GM18502 (cell line): ENCODE data around the gene PA2G4.
"Not testable (repeated sequence)": the region's sequence is repeated elsewhere in the genome, so short reads cannot be mapped to it uniquely, and the experiment has no call there.

Experiments
- ATAC-seq: cut with Tn5 transposase; IDR thresholded peaks from one replicate; pipeline ENCODE4 v1.9.1; 2021; ENCODE audit warnings: mild to moderate bottlenecking; ENCODE audit not compliant: unreplicated experiment, poor library complexity

Gene PA2G4

DNA sequence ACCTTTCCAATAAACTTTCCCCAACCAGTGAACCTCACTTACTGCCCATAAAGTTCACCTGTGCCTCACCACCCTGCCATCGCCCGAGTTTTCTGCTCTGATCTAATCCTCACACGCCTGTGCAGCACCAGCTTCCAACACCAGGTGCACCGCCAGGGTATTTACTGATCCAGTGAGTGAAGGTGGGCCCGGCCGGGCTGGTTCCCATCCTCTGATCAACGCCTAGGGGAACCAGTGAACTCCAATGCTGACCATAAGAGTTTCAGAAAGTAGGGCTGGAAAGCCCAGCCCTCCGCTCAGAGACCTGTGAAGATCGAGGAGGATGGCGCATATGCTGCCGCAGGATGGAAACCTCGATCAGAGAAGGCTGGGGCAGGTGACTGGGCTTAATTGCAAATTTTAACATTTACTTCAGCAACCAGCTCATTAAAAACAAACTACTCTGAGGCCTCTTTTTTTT, 47.3 kb downstream of the PA2G4 start:
- peak; percentile 61 for ATAC-seq

DNA sequence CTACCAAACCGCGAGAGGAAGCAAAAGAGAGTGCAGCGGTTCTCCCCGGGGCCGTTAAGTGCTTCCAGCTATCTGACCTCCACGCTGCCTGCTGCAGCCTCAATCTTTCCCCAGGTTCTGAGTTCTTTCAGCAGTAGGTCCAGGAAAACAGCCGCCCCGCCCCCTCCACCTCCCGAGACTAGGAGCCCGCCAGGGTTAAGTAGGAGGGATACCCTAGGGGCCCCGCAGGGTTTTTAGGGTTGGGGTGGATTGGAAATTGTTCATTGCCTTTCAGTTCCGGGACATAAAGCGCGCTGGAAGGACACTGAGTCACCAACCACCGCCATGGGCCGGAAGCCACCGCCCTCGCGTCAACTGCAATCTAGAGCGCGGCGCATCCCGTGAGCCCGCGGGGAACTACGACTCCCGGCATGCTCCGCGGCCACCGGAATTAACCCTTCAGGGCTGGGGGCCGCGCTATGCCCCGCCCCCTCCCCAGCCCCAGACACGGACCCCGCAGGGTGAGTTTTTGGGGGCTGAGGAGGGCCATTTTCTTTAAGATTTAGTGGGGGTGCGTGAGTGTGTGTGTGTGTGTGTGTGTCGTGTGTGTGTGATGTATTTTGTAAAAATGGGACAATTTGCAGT, 47.9 kb downstream of the PA2G4 start, which contains the start of gene MYL6B:
Gene MYL6B, plus strand, starts transcription at position 456 of the 624 bp plus-strand sequence. CDS start 1,332 bp downstream, outside the sequence.
- peak; percentile 83 for ATAC-seq

DNA sequence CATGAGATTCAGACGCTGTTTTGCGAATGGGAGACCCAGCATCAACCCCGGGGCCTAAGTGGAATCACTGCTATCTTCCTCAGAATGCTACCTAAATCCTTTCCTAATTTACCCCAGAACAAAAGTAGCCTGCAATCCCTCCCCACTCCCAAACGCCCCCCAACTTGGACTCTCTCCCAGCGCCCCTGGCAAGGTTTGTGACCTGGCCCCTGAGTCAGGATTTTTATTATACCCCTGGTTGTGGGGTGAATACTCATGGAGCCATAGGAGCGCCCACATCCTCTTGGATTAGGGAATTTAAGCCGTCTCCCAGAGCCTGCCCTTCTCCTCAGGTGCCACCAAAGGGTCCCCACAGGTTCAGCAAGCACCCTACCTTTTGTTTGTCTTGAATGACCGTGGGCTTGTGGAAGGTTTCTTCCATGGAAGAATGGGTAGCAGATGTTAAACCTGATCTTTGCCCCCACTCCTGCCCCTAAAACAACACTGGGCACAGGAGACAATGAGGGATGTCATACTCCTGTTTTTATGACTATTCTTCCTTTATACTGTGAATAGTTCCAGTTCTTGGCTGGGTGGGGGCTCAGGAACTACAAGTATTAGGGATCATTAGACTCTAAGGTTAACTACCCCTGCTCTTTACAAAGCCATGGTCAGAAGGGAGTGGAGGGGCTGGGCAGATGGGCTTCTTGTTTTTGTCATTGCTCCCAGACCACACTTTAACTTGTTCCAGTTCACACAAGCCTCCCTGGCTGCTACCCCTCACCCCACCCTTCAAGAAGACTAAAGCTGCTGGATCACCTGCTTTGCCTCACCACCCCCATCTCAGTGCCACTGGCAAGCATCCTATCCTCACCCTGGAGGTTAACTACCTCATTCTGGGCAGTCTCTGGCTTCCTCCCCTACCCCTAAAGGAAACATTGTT, 48.7 kb downstream of the PA2G4 start:
- no peak for ATAC-seq

DNA sequence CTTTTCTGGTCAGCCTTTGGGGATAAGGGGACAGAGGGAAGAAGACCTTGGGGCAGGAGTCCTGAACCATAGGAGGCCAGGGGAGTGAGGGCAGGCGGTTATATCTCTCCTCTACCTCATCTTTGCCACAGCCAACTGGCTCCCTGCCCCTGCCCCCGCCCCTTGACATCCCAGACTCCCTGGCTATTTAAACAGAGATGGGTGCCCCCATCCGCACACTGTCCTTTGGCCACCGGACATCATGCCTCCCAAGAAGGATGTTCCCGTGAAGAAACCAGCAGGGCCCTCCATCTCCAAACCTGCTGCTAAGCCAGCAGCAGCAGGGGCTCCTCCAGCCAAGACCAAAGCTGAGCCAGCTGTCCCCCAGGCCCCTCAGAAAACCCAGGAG, 49.3 kb downstream of the PA2G4 start:
- no peak for ATAC-seq

DNA sequence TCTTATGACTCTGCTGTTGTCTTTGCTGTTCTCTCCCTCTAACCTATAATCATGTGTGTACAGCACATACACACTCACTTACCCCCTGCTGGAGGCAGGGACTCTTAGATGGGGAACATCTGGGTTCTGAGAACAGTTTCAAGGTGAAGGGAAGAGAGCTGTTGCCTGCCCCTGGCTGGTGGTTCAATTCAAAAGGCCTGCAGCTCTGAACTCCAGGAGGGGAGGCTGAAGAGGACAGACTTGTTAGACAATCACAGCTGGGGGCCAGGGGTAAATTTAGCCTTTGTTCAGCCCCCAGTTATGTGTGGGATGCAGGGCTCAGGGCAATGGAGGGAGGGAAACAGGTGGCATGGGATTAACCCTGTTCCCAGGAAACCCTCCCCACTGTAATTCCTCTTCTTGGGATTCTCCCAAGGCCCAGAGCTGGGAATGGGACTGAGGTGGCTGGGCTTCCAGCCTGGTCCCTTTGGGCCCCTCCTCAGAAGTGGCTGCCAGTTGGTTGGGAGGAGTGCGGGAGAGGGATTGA, 50.0 kb downstream of the PA2G4 start:
- no peak for ATAC-seq

DNA sequence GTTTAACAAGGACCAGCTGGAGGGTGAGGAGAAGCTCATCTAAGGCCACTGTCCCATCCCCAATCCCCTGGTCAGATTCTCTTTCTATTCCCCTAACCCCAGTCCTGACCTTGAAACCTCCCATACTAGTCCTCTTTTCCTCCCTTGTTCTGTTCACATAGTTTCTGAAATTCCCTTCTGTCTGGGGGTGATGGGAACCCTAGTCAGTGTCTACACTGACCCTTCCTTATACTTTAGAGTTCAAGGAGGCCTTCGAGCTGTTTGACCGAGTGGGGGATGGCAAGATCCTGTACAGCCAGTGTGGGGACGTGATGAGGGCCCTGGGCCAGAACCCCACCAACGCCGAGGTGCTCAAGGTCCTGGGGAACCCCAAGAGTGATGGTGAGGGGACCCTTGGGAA, 50.5 kb downstream of the PA2G4 start:
- no peak for ATAC-seq

DNA sequence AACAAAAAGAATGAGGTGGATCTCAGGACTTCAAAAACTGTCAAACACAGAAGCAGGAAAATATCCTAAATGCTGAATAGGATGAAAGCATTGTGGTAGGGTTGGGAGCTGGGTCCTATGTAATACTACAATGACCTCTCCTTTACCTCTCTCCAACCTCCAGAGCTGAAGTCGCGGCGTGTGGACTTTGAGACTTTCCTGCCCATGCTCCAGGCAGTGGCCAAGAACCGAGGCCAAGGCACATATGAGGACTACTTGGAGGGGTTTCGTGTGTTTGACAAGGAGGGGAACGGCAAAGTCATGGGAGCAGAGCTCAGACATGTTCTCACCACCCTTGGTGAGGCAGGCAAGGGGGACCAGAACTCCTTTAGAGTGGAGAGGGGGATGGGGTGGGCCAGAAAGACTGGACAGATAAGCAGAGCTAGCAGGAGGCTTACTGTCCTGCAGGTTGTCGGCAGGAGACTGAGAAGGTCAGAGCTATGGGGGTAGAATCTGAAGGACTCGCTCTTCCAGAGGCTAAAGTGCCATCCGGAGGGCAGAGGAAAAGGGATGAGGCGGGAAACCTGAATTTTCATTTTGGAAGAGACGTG, 51.0 kb downstream of the PA2G4 start:
- ATAC-seq = no peak

DNA sequence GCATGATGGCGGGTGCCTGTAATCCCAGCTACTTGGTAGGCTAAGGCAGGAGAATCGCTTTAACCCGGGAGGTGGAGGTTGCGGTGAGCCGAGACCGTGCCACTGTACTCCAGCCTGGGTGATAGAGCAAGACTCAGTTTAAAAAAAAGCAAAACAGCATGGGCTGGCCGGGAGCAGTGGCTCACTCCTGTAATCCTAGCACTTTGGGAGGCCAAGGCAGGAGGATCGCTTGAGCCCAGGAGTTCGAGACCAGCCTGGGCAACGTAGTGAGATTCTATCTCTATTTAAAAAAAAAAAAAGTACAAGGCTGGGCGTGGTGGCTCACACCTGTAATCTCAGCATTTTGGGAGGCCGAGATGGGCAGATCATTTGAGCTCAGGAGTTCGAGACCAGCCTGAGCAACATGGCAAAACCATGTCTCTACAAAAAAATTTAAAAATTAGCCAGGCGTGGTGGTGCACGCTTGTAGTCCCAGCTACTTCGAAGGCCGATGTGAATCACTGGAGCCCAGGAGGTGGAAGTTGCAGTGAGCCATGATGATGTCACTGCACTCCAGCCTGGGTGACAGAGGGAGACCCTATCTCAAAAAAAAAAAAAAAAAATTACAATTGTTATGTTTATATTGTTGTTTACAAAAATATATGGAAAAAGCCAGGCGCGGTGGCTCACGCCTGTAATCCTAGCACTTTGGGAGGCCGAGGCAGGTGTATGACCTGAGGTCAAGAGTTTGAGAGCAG, 52.3 kb downstream of the PA2G4 start:
- ATAC-seq = not testable (repeated sequence)

DNA sequence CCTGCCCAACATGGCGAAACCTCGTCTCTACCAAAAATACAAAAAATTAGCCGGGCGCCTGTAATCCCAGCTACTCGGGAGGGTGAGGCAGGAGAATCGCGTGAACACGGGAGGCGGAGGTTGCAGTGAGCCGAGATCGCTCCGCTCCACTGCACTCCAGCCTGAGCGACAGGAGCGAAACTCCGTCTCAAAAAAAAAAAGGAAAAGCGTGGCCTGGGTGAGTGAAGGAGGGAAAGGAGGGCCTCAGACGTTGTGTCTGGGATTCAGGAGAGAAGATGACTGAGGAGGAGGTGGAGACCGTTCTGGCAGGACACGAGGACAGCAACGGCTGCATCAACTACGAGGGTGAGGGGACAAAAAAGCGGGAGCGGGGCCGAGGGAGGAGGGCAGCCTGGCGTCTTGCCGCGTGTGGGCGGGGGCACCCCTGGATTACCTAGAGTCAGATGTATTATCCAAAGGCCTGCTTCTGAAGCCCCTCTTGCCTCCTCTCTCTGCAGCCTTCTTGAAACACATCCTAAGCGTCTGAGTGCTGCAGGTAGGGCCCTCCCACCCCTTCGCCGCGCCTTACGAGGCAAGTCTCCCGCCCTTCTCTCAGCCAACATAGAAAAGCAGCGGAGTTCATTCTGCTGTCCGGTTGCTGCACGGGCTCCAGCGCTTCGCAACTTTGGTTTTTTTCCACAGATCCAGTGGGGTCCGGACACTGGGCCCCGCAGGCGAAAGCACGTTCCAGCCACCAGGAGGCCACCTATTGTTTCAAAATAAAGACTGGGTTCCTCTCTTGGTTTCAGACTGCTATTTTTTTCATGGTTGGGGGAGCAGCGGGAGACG, 53.1 kb downstream of the PA2G4 start:
- peak; percentile 38 for ATAC-seq

DNA sequence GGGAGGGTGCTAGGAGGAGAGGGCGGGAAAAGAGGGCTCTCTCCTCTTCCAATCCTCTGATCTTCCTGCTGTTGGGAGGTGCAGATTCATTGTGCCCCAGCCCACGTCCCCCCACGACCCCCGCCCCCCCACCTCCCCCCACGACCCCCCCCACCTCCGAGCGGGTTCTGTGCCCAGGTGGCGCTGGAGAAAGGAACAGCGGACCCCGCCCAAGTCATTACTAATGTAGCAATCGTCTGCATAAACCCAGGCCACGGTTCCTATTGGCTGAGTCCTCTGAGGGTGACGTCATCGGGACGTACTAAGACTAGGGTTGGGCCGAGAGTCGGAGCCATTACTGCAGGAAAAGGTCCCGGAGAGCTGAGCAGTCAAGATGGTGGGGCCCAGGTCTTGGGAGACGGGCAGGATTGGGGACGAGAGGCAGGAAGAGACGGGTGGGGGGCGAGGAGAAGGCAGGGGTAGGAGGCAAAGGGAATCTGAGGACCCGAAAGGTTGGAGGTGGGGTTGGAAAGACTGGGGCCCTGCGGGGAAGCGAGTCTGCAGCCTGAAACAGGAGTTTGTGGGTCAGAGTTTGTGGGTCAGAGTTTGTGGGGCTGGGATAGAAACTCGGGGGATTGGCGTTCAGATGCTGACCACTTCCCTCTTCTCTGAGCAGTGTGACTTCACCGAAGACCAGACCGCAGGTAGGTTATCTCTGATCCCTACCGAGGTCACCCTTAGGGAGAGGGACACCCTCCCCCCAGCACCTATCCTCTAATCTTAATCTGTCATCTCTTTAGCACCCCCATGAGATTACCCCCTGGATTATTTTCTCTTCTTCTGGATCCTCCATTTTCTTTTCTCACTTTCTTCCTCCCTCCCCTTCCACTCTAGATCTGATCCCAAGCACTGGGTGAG, 53.9 kb downstream of the PA2G4 start, which contains the start of gene MYL6:
Gene MYL6, plus strand, starts transcription at position 331 of the 897 bp plus-strand sequence. Its CDS starts 43 bp downstream, at position 374.
- peak; percentile 80 for ATAC-seq

DNA sequence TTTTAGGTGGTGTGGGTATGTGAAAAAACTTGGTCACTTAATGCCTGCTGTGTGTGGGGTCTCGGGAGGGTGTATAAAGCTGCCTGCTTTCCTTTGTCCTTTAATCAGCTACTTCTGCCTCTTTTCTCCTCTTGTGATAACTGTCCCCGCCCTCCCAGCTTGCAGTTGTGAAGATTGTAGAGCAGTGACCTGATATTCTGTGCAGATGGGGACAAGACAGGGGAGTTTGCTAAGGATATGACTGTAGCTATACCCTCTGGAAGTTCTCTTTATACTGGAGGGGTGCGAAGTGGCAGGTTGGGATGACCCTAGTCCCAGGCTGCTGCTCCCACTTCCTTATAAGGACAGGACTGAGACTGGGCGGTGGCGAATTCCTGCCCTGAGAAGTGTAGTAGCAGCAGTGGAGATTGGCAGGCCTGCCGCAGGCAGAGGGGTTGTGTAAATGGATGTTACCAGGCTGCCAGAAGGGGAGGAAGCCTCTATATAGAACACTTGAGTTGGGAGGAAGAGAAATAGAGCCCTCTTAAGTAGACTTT, 54.6 kb downstream of the PA2G4 start:
- ATAC-seq = no peak

DNA sequence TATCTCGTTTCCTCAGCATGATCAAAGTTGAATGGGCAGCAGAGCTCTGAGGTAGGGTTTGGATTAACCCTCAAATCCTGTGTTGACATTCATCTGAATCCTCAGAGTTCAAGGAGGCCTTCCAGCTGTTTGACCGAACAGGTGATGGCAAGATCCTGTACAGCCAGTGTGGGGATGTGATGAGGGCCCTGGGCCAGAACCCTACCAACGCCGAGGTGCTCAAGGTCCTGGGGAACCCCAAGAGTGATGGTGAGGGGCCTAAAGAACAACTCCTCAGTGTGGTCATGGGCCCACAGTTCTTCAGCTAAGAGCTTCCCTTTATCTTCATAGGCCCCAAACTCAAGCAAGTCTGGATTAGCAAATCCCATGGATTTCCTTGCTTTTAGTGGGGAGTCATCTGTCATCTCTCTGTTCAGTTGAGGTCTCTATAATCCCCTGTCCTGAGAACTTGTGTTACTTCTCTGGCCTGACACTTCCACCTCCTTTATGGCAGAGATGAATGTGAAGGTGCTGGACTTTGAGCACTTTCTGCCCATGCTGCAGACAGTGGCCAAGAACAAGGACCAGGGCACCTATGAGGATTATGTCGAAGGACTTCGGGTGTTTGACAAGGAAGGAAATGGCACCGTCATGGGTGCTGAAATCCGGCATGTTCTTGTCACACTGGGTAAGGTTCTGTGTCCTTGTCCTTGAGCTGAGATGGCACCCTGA, 55.3 kb downstream of the PA2G4 start:
- ATAC-seq = no peak

DNA sequence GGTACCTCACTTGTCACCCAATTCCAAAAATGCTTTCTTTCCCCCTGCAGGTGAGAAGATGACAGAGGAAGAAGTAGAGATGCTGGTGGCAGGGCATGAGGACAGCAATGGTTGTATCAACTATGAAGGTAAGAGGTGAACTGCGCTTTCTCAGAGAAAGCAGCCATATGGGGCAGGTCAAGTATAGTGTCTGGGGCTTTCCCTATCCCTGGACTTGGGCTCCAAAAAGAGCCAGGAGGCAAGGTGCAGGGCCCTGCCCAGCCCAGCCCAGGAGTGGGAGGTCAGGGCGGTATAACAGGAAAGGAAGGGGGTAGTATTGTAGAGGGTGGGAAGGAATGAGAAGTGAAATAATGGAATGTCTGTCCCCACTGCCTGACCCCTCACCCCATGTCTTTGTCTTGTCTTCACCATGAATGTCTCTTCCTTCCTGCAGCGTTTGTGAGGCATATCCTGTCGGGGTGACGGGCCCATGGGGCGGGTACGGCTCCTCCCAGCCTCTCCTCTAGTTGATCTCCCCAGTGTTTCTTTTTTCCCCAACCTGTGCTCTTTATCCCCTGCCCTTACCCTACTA, 55.9 kb downstream of the PA2G4 start:
- no peak for ATAC-seq

DNA sequence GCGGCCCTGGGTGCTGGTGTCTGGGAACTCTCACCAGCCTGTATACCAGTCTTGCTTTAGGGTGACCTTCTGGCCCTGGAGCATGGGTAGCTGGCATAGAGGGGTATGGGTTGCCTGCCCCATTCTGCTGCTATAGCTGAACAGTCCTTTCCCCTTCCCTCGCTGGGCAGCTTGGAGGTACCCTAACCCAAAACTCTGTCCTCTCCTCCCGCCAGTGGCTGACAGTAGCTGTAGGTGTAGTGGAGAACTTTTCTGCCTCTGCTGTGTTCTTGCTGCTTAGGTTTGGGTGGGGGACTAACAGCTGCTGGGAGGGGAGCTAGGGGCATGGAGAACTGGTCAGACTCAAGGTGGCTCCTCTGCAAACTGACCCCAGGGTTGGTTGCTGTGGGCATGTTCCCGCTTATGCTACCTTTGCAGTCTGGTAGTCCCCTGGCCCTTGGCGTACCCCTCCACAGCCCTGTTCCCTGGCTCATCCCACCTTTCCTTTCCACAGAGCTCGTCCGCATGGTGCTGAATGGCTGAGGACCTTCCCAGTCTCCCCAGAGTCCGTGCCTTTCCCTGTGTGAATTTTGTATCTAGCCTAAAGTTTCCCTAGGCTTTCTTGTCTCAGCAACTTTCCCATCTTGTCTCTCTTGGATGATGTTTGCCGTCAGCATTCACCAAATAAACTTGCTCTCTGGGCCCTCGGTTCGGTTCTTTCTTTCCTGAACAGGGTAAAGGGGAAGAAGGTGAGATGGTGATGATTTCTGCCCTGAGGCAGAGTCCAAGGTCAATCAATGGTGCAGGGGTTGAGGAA, 56.7 kb downstream of the PA2G4 start:
- ATAC-seq = no peak

DNA sequence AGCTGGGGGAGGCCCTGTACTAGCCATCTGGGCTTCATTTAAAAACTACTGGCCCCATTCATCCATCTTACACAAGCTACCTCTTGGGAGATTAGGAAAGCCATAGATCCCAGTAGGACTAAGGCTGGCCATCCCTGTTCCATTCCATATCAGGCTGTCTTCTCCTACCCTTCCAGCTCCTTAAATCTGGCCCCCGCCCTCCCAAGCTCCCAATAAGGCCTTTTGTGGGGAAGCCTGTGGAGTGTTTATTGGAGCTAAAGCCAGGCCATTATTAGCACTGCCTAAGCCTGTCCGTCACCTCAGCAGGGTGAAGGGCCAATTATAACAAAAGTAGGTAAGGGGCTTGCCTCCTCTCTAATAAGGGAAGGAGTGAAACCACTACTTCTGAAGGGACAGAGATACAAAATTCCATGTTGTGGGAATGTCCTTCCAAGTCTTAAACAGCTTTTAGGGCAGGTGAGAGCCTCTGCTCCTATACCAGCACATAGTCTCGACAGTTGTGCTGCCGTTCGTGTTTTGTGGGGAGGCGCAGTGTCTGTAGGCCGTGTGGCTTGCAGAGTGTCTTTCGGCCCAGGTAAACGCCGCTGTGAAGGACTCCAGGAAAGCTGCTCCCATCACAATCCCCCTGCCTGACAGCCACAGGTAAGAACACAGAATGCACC, 57.5 kb downstream of the PA2G4 start:
- no peak for ATAC-seq
